GM23248 (cell line): ENCODE measurements around the gene LPAR2.

Source experiments
- EZH2 ChIP-seq: fragments of 200-600 bp; sonication (generic); IDR thresholded peaks from 2 replicates; pipeline ENCODE4 v1.6.1; 2018; ENCODE audit warnings: antibody characterized with exemption, mild to moderate bottlenecking; ENCODE audit not compliant: insufficient read depth, poor library complexity, severe bottlenecking
- EZH2phosphoT487 ChIP-seq: fragments of 200-600 bp; sonication (generic); IDR thresholded peaks from 2 replicates; pipeline ENCODE4 v1.6.1; 2018; ENCODE audit warnings: antibody characterized with exemption, moderate library complexity, mild to moderate bottlenecking, low read depth; ENCODE audit not compliant: insufficient read depth

- TF ChIP-seq EZH2phosphoT487 (no peak), EZH2 (no peak)
These were observed 52.6 kb downstream of the LPAR2 start for GRCh38 chr19:19575411-19575810.
